ENCODE results near the gene ITGB3BP. TPM values are rescaled to one million over a fixed set of nuclear protein-coding genes. Genes with fewer than 3 reads are reported as not detected.
"Not testable (repeated sequence)": the region's sequence is repeated elsewhere in the genome, so short reads cannot be mapped to it uniquely, and the experiment has no call there.

The ITGB3BP gene
- total RNA-seq, 1 experiment from 2014 or later, result 49.7 TPM

- Histone ChIP-seq H3K4me3 (no peak overlapping the region), H3K4me1 (replicated peaks) (peaks cover 10% of the 10 kb centered on the region), H3K36me3 (no peaks in the 10 kb centered on the region; the same call in 1 of the 2 replicates), H3K27ac (no peak overlapping the region), H3K27me3 (replicated peaks) (no peaks in the 10 kb centered on the region), H3K9me3 (replicated peaks) (no peaks in the 10 kb centered on the region)
- no peak for DNase-seq (ENCODE audit: low read depth in 1 of 2, low spot score in 2 of 2)
Measured at GRCh38 chr1:63486629-63487028, 36.4 kb downstream of the ITGB3BP start.

GRCh38 chr1:63480057-63480456 lies 43.0 kb downstream of the ITGB3BP start:
- Histone ChIP-seq H3K27ac (no peak overlapping the region), H3K4me3 (no peak overlapping the region), H3K36me3 (0 out of 2 replicates have a peak, but pooled peaks cover 2% of the 10 kb centered on the region), H3K27me3 (replicated peaks) (no peaks in the 10 kb centered on the region), H3K4me1 (replicated peaks) (0 out of 2 replicates have a peak, but pooled peaks cover 3% of the 10 kb centered on the region), H3K9me3 (replicated peaks) (no peaks in the 10 kb centered on the region)
- no peak for DNase-seq (ENCODE audit: low read depth in 1 of 2, low spot score in 2 of 2)

DNA sequence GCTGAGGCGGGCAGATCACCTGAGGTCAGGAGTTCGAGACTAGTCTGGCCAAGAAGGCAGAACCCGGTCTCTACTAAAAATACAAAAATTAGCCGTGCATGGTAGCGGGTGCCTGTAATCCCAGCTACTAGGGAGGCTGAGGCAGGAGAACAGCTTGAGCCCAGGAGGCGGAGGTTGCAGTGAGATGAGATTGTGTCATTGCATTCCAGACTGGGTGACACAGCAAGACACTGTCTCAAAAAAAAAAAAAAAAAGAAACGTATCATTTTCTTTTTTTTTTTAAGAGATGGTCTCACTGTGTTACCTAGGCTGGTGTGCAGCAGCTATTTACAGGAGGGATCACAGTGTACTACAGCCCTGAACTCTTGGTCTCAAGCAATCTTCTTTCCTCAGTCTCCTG lies 47.3 kb downstream of the ITGB3BP start:
- Histone ChIP-seq H3K27ac (no peak overlapping the region), H3K9me3 (replicated peaks) (no peaks in the 10 kb centered on the region), H3K4me3 (no peak overlapping the region), H3K4me1 (replicated peaks) (0 out of 2 replicates have a peak, but pooled peaks cover 3% of the 10 kb centered on the region), H3K36me3 (peaks cover 5% of the 10 kb centered on the region), H3K27me3 (replicated peaks) (no peaks in the 10 kb centered on the region)
- no peak for DNase-seq (ENCODE audit: low read depth in 1 of 2, low spot score in 2 of 2)

GRCh38 chr1:63468683-63469082 lies 54.3 kb downstream of the ITGB3BP start:
- not testable (repeated sequence) for H3K9me3 ChIP-seq (replicated peaks); H3K4me3 ChIP-seq; H3K27me3 ChIP-seq (replicated peaks); H3K4me1 ChIP-seq (replicated peaks); H3K27ac ChIP-seq; H3K36me3 ChIP-seq; DNase-seq (ENCODE audit: low read depth in 1 of 2, low spot score in 2 of 2)

DNA sequence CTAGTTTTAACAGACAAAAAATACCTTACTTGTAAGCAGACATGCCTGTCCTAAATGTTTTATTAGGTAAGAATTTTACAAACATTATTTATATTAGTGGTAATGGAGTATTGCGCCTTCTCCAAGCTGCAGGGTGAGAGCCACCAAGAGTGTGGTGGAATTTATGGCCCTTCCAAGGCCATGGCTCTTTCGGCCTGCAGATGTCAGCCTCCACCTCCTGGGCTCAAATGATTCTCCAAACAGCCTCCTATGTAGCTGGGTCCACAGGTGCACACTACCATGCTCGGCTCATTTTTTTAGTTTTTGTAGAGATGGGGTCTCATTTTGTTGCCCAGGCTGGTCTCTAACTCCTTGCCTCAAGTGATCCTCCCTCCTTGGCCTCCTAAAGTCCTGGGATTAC lies 56.3 kb downstream of the ITGB3BP start:
- H3K27me3 ChIP-seq (replicated peaks), result no peaks in the 10 kb centered on the region
- no peak for DNase-seq (ENCODE audit: low read depth in 1 of 2, low spot score in 2 of 2)

GRCh38 chr1:63466181-63466580 lies 56.8 kb downstream of the ITGB3BP start:
- Histone ChIP-seq H3K27ac (no peak overlapping the region), H3K36me3 (peaks cover 17% of the 10 kb centered on the region), H3K4me1 (replicated peaks) (no peaks in the 10 kb centered on the region), H3K27me3 (replicated peaks) (no peaks in the 10 kb centered on the region), H3K9me3 (replicated peaks) (0 out of 2 replicates have a peak, but pooled peaks cover 3% of the 10 kb centered on the region), H3K4me3 (no peak overlapping the region)
- DNase-seq (ENCODE audit: low read depth in 1 of 2, low spot score in 2 of 2), result no peak

More for the DNA sequence above, 56.3 kb downstream of the ITGB3BP start:
- 0 out of 2 replicates have a peak, but pooled peaks cover under 1% of the 10 kb centered on the region for H3K9me3 ChIP-seq (replicated peaks)
- no peak overlapping the region for H3K27ac ChIP-seq
- H3K4me1 ChIP-seq (replicated peaks), result no peaks in the 10 kb centered on the region
- peaks cover 11% of the 10 kb centered on the region for H3K36me3 ChIP-seq
- H3K4me3 ChIP-seq, result no peak overlapping the region

DNA sequence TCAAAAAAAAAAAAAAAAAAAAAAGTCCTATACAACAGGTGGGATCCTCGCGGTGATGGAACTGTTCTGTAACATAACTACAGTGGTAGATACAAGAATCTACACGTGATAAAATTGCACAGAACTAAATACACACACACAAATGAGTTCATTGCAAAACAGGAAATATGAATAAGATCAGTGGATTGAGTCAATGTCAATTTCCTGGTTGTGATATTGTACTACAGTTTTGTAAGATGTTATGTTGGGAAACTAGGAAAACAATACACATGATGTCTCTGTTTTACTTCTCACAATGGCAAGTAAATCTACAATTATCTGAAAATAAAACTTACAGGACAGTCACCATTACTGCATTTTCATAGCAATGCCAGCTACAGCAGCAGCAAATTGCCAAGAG lies 59.8 kb downstream of the ITGB3BP start:
- H3K4me1 ChIP-seq (replicated peaks), result no peaks in the 10 kb centered on the region
- no peak overlapping the region for H3K4me3 ChIP-seq
- no peak for DNase-seq (ENCODE audit: low read depth in 1 of 2, low spot score in 2 of 2)
- no peaks in the 10 kb centered on the region for H3K27me3 ChIP-seq (replicated peaks)
- 0 out of 2 replicates have a peak, but pooled peaks cover 3% of the 10 kb centered on the region for H3K9me3 ChIP-seq (replicated peaks)
- H3K36me3 ChIP-seq, result peaks cover 10% of the 10 kb centered on the region
- no peak overlapping the region for H3K27ac ChIP-seq

- no peak for DNase-seq (ENCODE audit: low read depth in 1 of 2, low spot score in 2 of 2)
- 0 out of 2 replicates have a peak, but pooled peaks cover 3% of the 10 kb centered on the region for H3K9me3 ChIP-seq (replicated peaks)
- no peaks in the 10 kb centered on the region for H3K27me3 ChIP-seq (replicated peaks)
- no peak overlapping the region for H3K4me3 ChIP-seq
- H3K36me3 ChIP-seq, result peaks cover 10% of the 10 kb centered on the region
- no peaks in the 10 kb centered on the region for H3K4me1 ChIP-seq (replicated peaks)
- H3K27ac ChIP-seq, result no peak overlapping the region
Measured at GRCh38 chr1:63461661-63462230, 61.3 kb downstream of the ITGB3BP start.

DNA sequence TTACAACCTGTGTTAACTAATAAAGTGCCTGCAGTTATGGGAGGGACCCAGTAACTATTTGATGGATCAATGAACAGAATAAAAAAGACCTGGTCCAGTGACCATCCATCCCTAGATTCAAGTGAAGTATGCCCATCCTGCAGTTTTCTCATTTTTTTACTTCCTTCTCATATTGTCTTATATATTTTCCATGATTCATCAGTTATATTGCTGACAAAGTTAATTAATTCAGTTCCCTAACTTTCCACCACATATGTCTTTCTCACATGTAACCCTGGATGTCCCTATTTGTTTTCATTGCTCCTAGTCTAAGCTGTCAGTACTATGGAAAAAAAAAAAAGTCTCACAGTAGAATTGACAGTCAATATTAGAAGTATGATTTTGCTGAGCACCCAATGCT lies 64.3 kb downstream of the ITGB3BP start:
- no peaks in the 10 kb centered on the region for H3K4me1 ChIP-seq (replicated peaks)
- H3K36me3 ChIP-seq, result peaks cover 10% of the 10 kb centered on the region
- no peak overlapping the region for H3K27ac ChIP-seq
- no peaks in the 10 kb centered on the region for H3K27me3 ChIP-seq (replicated peaks)
- no peak for DNase-seq (ENCODE audit: low read depth in 1 of 2, low spot score in 2 of 2)
- H3K4me3 ChIP-seq, result no peak overlapping the region
- H3K9me3 ChIP-seq (replicated peaks), result 0 out of 2 replicates have a peak, but pooled peaks cover 3% of the 10 kb centered on the region

DNA sequence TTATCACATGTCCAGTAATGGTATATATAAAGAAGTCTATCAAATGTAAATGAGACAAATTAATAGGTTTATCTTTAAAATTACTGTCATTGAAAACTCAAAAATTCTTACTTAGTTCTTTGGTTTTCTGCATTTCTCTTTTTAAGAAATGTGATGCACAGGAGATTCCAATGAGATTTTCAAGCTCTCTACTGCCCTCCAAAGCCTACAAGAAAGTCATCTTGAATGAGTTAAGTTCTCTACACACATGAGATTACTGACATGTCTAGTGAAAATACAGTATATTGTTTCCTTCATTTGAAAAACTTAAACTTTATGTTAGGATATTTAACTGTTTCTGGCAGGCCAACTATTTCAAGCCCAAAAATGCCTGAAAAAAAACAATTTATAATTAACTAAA lies 68.8 kb downstream of the ITGB3BP start:
- Histone ChIP-seq H3K27me3 (replicated peaks) (no peaks in the 10 kb centered on the region), H3K4me1 (replicated peaks) (peaks cover 4% of the 10 kb centered on the region; the same call in 1 of the 2 replicates), H3K36me3 (no peaks in the 10 kb centered on the region), H3K27ac (no peak overlapping the region), H3K4me3 (no peak overlapping the region), H3K9me3 (replicated peaks) (no peaks in the 10 kb centered on the region)
- no peak for DNase-seq (ENCODE audit: low read depth in 1 of 2, low spot score in 2 of 2)

DNA sequence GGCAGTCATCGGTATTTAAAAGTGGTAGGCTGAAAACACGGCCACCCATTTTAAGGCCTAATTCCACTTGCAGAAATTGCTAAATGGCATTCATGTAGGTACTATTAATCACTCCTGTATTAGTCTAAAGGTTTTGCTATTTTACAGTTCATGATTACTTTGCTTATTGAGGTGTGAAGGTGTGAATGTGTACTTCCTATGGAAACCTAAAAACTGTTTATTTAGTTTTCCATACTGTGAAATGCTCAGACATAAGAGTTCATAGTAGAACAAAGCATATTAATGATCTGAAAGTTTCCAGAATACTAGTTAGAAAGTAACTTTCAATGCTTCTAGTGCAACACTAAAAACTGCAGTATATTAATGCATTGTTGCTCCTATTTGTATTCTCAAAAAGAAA lies 69.8 kb downstream of the ITGB3BP start:
- Histone ChIP-seq H3K27me3 (replicated peaks) (no peaks in the 10 kb centered on the region), H3K27ac (no peak overlapping the region), H3K36me3 (no peaks in the 10 kb centered on the region), H3K4me1 (replicated peaks) (peaks cover 4% of the 10 kb centered on the region; the same call in 1 of the 2 replicates), H3K4me3 (no peak overlapping the region), H3K9me3 (replicated peaks) (no peaks in the 10 kb centered on the region)
- DNase-seq (ENCODE audit: low read depth in 1 of 2, low spot score in 2 of 2), result no peak

- Histone ChIP-seq H3K27ac (no peak overlapping the region), H3K4me3 (no peak overlapping the region), H3K9me3 (replicated peaks) (no peaks in the 10 kb centered on the region), H3K4me1 (replicated peaks) (peaks cover 4% of the 10 kb centered on the region; the same call in 1 of the 2 replicates), H3K36me3 (no peaks in the 10 kb centered on the region), H3K27me3 (replicated peaks) (no peaks in the 10 kb centered on the region)
- DNase-seq (ENCODE audit: low read depth in 1 of 2, low spot score in 2 of 2), result no peak
Measured at GRCh38 chr1:63450416-63450815, 72.6 kb downstream of the ITGB3BP start.

- no peaks in the 10 kb centered on the region for H3K27me3 ChIP-seq (replicated peaks)
- DNase-seq (ENCODE audit: low read depth in 1 of 2, low spot score in 2 of 2), result no peak
- H3K9me3 ChIP-seq (replicated peaks), result no peaks in the 10 kb centered on the region
- H3K4me3 ChIP-seq, result no peak overlapping the region
- H3K27ac ChIP-seq, result no peak overlapping the region
- H3K4me1 ChIP-seq (replicated peaks), result peaks cover 4% of the 10 kb centered on the region; the same call in 1 of the 2 replicates
- no peaks in the 10 kb centered on the region for H3K36me3 ChIP-seq
Measured at GRCh38 chr1:63448731-63449246, 74.2 kb downstream of the ITGB3BP start.

DNA sequence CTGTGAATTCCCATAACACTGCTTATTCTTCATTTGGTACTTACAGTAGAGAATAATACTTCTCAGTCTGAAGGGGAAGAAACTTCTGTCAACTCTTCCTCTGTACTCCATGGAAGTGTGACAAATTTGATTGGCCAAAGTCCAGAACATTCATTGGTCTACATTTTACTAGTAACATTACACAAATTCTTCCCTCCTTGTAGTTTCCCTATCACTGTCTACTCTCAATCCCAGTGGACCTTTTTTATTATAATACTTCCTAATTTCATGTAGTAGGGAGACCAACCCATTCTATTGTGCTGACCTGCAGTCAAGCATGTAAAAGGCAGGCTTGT lies 80.9 kb downstream of the ITGB3BP start:
- Histone ChIP-seq H3K4me3 (no peak overlapping the region), H3K27ac (no peak overlapping the region), H3K9me3 (replicated peaks) (no peaks in the 10 kb centered on the region), H3K4me1 (replicated peaks) (no peaks in the 10 kb centered on the region), H3K27me3 (replicated peaks) (no peaks in the 10 kb centered on the region), H3K36me3 (no peaks in the 10 kb centered on the region)
- DNase-seq (ENCODE audit: low read depth in 1 of 2, low spot score in 2 of 2), result no peak

GRCh38 chr1:63435161-63435560 lies 87.9 kb downstream of the ITGB3BP start:
- Histone ChIP-seq H3K9me3 (replicated peaks) (no peaks in the 10 kb centered on the region), H3K36me3 (no peaks in the 10 kb centered on the region), H3K4me3 (no peak overlapping the region), H3K4me1 (replicated peaks) (no peaks in the 10 kb centered on the region), H3K27me3 (replicated peaks) (no peaks in the 10 kb centered on the region), H3K27ac (no peak overlapping the region)
- no peak for DNase-seq (ENCODE audit: low read depth in 1 of 2, low spot score in 2 of 2)

Data from SJSA1 (cell line).